GM23248 (cell line): ENCODE measurements around the gene GCLM. TPM values are rescaled to one million over a fixed set of nuclear protein-coding genes. Genes with fewer than 3 reads are reported as not detected.
"Not testable (repeated sequence)": the region's sequence is repeated elsewhere in the genome, so short reads cannot be mapped to it uniquely, and the experiment has no call there.

Experiments used
- DNase-seq: peaks from one replicate; pipeline ENCODE4 v3.0.0-alpha.2; 2015
- H2AFZ ChIP-seq: fragments of 200-600 bp; sonication (generic); 2 replicates; pipeline ENCODE4 v1.6.1; 2016; ENCODE audit warnings: antibody characterized with exemption
- H3F3A ChIP-seq: fragments of 200-600 bp; sonication (generic); 2 replicates; pipeline ENCODE4 v1.6.1; 2016; ENCODE audit warnings: mild to moderate bottlenecking, antibody characterized with exemption, mixed run types; ENCODE audit not compliant: insufficient read depth
- H3K27ac ChIP-seq: fragments of 200-600 bp; sonication (generic); 2 replicates; pipeline ENCODE4 v1.5.1; 2016; ENCODE audit warnings: mild to moderate bottlenecking
- H3K27me3 ChIP-seq: fragments of 200-600 bp; sonication (generic); replicated peaks from 2 replicates; pipeline ENCODE4 v1.6.1; 2016; ENCODE audit warnings: mild to moderate bottlenecking; ENCODE audit not compliant: insufficient read depth
- H3K36me3 ChIP-seq: fragments of 200-600 bp; sonication (generic); 2 replicates; pipeline ENCODE4 v1.6.1; 2016; ENCODE audit warnings: low read depth, mild to moderate bottlenecking
- H3K4me1 ChIP-seq: fragments of 200-600 bp; sonication (generic); 2 replicates; pipeline ENCODE4 v1.6.1; 2016; ENCODE audit warnings: mild to moderate bottlenecking; ENCODE audit not compliant: insufficient read depth
- H3K4me2 ChIP-seq: fragments of 200-600 bp; sonication (generic); one replicate; pipeline ENCODE4 v1.6.1; 2016; ENCODE audit warnings: mild to moderate bottlenecking; ENCODE audit not compliant: unreplicated experiment
- H3K4me3 ChIP-seq: fragments of 200-600 bp; sonication (generic); 2 replicates; pipeline ENCODE4 v1.5.1; 2016; ENCODE audit warnings: mild to moderate bottlenecking
- H3K79me2 ChIP-seq: fragments of 200-600 bp; sonication (generic); 2 replicates; pipeline ENCODE4 v1.6.1; 2016; ENCODE audit warnings: mild to moderate bottlenecking; ENCODE audit not compliant: insufficient read depth
- H3K9ac ChIP-seq: fragments of 200-600 bp; sonication (generic); 2 replicates; pipeline ENCODE4 v1.6.1; 2016; ENCODE audit warnings: mild to moderate bottlenecking
- H3K9me2 ChIP-seq: fragments of 200-600 bp; sonication (generic); 2 replicates; pipeline ENCODE4 v1.6.1; 2016; ENCODE audit warnings: mixed run types, mild to moderate bottlenecking, moderate library complexity; ENCODE audit not compliant: insufficient read depth
- H3K9me3 ChIP-seq: fragments of 200-600 bp; sonication (generic); one replicate; pipeline ENCODE4 v1.6.1; 2017; ENCODE audit warnings: low read depth
- H4K20me1 ChIP-seq: fragments of 200-600 bp; sonication (generic); 2 replicates; pipeline ENCODE4 v1.6.0; 2016; ENCODE audit not compliant: insufficient read depth
- EZH2 ChIP-seq: fragments of 200-600 bp; sonication (generic); IDR thresholded peaks from 2 replicates; pipeline ENCODE4 v1.6.1; 2018; ENCODE audit warnings: antibody characterized with exemption, mild to moderate bottlenecking; ENCODE audit not compliant: insufficient read depth, poor library complexity, severe bottlenecking
- EZH2phosphoT487 ChIP-seq: fragments of 200-600 bp; sonication (generic); IDR thresholded peaks from 2 replicates; pipeline ENCODE4 v1.6.1; 2018; ENCODE audit warnings: antibody characterized with exemption, moderate library complexity, mild to moderate bottlenecking, low read depth; ENCODE audit not compliant: insufficient read depth
- WGBS, 2 experiments: methylation state at CpG; one replicate each; pipeline ENCODE4 v1.1.6; 2015 to 2017; ENCODE audit warnings: low lambda C conversion rate in 2 of 2, low coverage in 1 of 2; ENCODE audit errors: missing lambda C conversion rate in 2 of 2; 5-methylcytosine and 5-hydroxymethylcytosine counted together
- in situ Hi-C: fragments of 300-500 bp; cut with MboI; formaldehyde crosslinking; loops from 2 replicates; pipeline ENCODE4 v1.15.0; 2020
- polyA plus RNA-seq: library from polyadenylated mRNA; unstranded; fragments of >200 nt; fragmentation: Nextera tagmentation; extraction: Ambion mirVana; gene quantifications from 2 replicates; pipeline ENCODE4 v1.2.1, GENCODE V29; 2016
- total RNA-seq: library from RNA; depleted of rRNA; stranded (reverse); fragments of >200 nt; shearing (Covaris generic); gene quantifications from 2 replicates; pipeline ENCODE4 v1.2.3, GENCODE V29; 2014

The GCLM gene
- total and polyA plus RNA-seq, 2 experiments from 2014 or later, result 32.7 to 69.0 TPM

- no peaks in the 10 kb centered on the region for H3K9me2 ChIP-seq
- no peaks in the 10 kb centered on the region for H3K79me2 ChIP-seq
- H3F3A ChIP-seq, result peaks cover 22% of the 10 kb centered on the region
- no peak for DNase-seq
- no peaks in the 10 kb centered on the region for H3K9me3 ChIP-seq
- H3K4me3 ChIP-seq, result no peak overlapping the region
- no peak overlapping the region for H3K4me2 ChIP-seq
- WGBS, 2 experiments, result 52 to 70% methylated on average over 3 of the region's 3 CpGs
- in situ Hi-C loops, result no loop called here
- no peaks in the 10 kb centered on the region for H3K4me1 ChIP-seq
- H4K20me1 ChIP-seq, result no peaks in the 10 kb centered on the region
- H2AFZ ChIP-seq, result no peak overlapping the region
- TF ChIP-seq EZH2, result no peak
- no peak for TF ChIP-seq EZH2phosphoT487
- no peaks in the 10 kb centered on the region for H3K27me3 ChIP-seq
- no peak overlapping the region for H3K27ac ChIP-seq
- no peak overlapping the region for H3K9ac ChIP-seq
- H3K36me3 ChIP-seq, result peaks cover 10% of the 10 kb centered on the region
These were observed 45.1 kb downstream of the GCLM start for GRCh38 chr1:93864175-93864574.

- H3F3A ChIP-seq, H3K9me2 ChIP-seq, H2AFZ ChIP-seq, in situ Hi-C loops, H3K4me2 ChIP-seq, H3K79me2 ChIP-seq, H3K4me1 ChIP-seq, H3K27ac ChIP-seq, H3K36me3 ChIP-seq, H3K4me3 ChIP-seq, H4K20me1 ChIP-seq, H3K9me3 ChIP-seq, H3K9ac ChIP-seq, H3K27me3 ChIP-seq, DNase-seq: not testable (repeated sequence)
- 46 to 58% methylated on average over 3 of the region's 3 CpGs for WGBS, 2 experiments
These were observed 51.6 kb downstream of the GCLM start for GRCh38 chr1:93857653-93858052.

- in situ Hi-C loops, H3K27me3 ChIP-seq, H3K4me2 ChIP-seq, H3K4me3 ChIP-seq, H3K79me2 ChIP-seq, H3F3A ChIP-seq, H4K20me1 ChIP-seq, H3K9ac ChIP-seq, DNase-seq, H2AFZ ChIP-seq, H3K9me2 ChIP-seq, H3K27ac ChIP-seq, H3K9me3 ChIP-seq, H3K4me1 ChIP-seq, H3K36me3 ChIP-seq: not testable (repeated sequence)
- 72 to 76% methylated on average over 9 of the region's 9 CpGs for WGBS, 2 experiments
These were observed 53.2 kb downstream of the GCLM start for GRCh38 chr1:93855983-93856382.

- WGBS, 2 experiments, result 89 to 94% methylated on average over 3 of the region's 3 CpGs
- no peak overlapping the region for H2AFZ ChIP-seq
- H3K27ac ChIP-seq, result no peak overlapping the region
- no peak overlapping the region for H3K4me2 ChIP-seq
- in situ Hi-C loops, result no loop called here
- no peaks in the 10 kb centered on the region for H3K9me3 ChIP-seq
- no peaks in the 10 kb centered on the region for H3K4me1 ChIP-seq
- H3F3A ChIP-seq, result no peaks in the 10 kb centered on the region
- no peaks in the 10 kb centered on the region for H3K9me2 ChIP-seq
- H3K36me3 ChIP-seq, result no peaks in the 10 kb centered on the region
- H3K4me3 ChIP-seq, result no peak overlapping the region
- TF ChIP-seq EZH2phosphoT487 (no peak), EZH2 (no peak)
- H3K79me2 ChIP-seq, result no peaks in the 10 kb centered on the region
- H3K27me3 ChIP-seq, result no peaks in the 10 kb centered on the region
- H3K9ac ChIP-seq, result no peak overlapping the region
- no peak for DNase-seq
- no peaks in the 10 kb centered on the region for H4K20me1 ChIP-seq
These were observed 55.3 kb downstream of the GCLM start for GRCh38 chr1:93853940-93854339.

- peaks cover 8% of the 10 kb centered on the region; the same call in 1 of the 2 replicates for H3F3A ChIP-seq
- H3K79me2 ChIP-seq, result no peaks in the 10 kb centered on the region
- in situ Hi-C loops, result no loop called here
- H3K4me3 ChIP-seq, result no peak overlapping the region
- WGBS, 2 experiments, result 52 to 56% methylated on average over 1 of the region's 1 CpG
- H3K36me3 ChIP-seq, result no peaks in the 10 kb centered on the region
- H3K27me3 ChIP-seq, result no peaks in the 10 kb centered on the region
- TF ChIP-seq EZH2 (no peak), EZH2phosphoT487 (no peak)
- no peaks in the 10 kb centered on the region for H4K20me1 ChIP-seq
- H3K27ac ChIP-seq, result no peak overlapping the region
- no peak overlapping the region for H3K9ac ChIP-seq
- H3K9me2 ChIP-seq, result no peaks in the 10 kb centered on the region
- H3K9me3 ChIP-seq, result no peaks in the 10 kb centered on the region
- no peak overlapping the region for H3K4me2 ChIP-seq
- peaks cover 7% of the 10 kb centered on the region; the same call in 1 of the 2 replicates for H3K4me1 ChIP-seq
- no peak overlapping the region for H2AFZ ChIP-seq
- DNase-seq, result no peak
These were observed 57.4 kb downstream of the GCLM start for GRCh38 chr1:93851878-93852277.
